ENCODE measurements around the gene MOV10. TPM values are rescaled to one million over a fixed set of nuclear protein-coding genes. Genes with fewer than 3 reads are reported as not detected.

MOV10 gene
- total and polyA plus RNA-seq, 2 of the 8 experiments (the other 6 are each of a cell fraction or from before 2014, with no cell fraction given), result 57.3 to 109 TPM

- Histone ChIP-seq H3K14ac (ENCODE audit: insufficient read length) (no peak overlapping the region), H3K4me2 (ENCODE audit: insufficient read depth in 1 of 2, low read depth in 2 of 2, low read length in 2 of 2) (peak overlapping the region; percentile 15 to 90), H2AK5ac (ENCODE audit: low read depth, low read length) (no peak overlapping the region), H2BK120ac (replicated peaks; ENCODE audit: low read depth, low read length) (no peak overlapping the region), H4K20me1 (replicated peaks in 1 of 2; ENCODE audit: control insufficient read depth in 1 of 2, insufficient read depth in 2 of 2, low read length in 2 of 2) (peaks cover 0 to 7% of the 10 kb centered on the region in 2 experiments), H3K36me3 (ENCODE audit: control insufficient read depth in 2 of 4, insufficient read depth in 4 of 4, low read length in 3 of 4) (peaks cover 0 to 5% (median 3%) of the 10 kb centered on the region in 4 experiments; a peak in 4 of 8 replicates), H3K79me1 (ENCODE audit: low read depth, low read length) (no peaks in the 10 kb centered on the region), H2AFZ (ENCODE audit: low read length) (0 out of 2 replicates have a peak overlapping the region, but pooled peaks have one; percentile 67), H3K79me2 (ENCODE audit: control insufficient read depth in 1 of 2, insufficient read depth in 2 of 2, low read length in 2 of 2) (no peaks in the 10 kb centered on the region), H2BK5ac (ENCODE audit: low read depth, low read length) (no peak overlapping the region), H3K56ac (replicated peaks; ENCODE audit: insufficient read length, low read depth, low read length) (no peak overlapping the region), H4K5ac (ENCODE audit: insufficient read length, low read depth, low read length) (peak overlapping the region; percentile 57), H3K18ac (ENCODE audit: extremely low read depth, low read length) (peak overlapping the region; percentile 85; the same call in 1 of the 2 replicates), H3K9ac (replicated peaks in 1 of 4; ENCODE audit: extremely low read depth in 1 of 4, low read depth in 3 of 4, low read length in 3 of 4) (peak overlapping the region in 1 of 4 experiments; percentile 13; a peak in 3 of 7 replicates), H3K27ac (ENCODE audit: low read depth, low read length) (no peak overlapping the region), H2BK12ac (ENCODE audit: low read depth, low read length) (no peak overlapping the region), H3K27me3 (replicated peaks in 1 of 4; ENCODE audit: control insufficient read depth in 3 of 4, extremely low read depth in 1 of 4, insufficient read depth in 3 of 4, low read length in 3 of 4) (peaks cover 0 to 10% (median 4%) of the 10 kb centered on the region in 4 experiments; a peak in 2 of 7 replicates), H3K4me3 (ENCODE audit: extremely low read depth in 1 of 4, insufficient read depth in 2 of 4, low read depth in 3 of 4, low read length in 4 of 4) (peak overlapping the region; percentile 39 to 78 (median 66)), H2BK20ac (ENCODE audit: low read length) (no peak overlapping the region), H3K23me2 (ENCODE audit: low read depth, low read length) (peaks cover 11% of the 10 kb centered on the region; the same call in 1 of the 2 replicates), H2BK15ac (ENCODE audit: low read length) (no peak overlapping the region), H4K8ac (ENCODE audit: extremely low read depth, insufficient read depth, low read length) (peak overlapping the region; percentile 64; the same call in 1 of the 2 replicates), H3K9me3 (ENCODE audit: insufficient read depth in 2 of 2, low read depth in 1 of 2, low read length in 1 of 2) (no peaks in the 10 kb centered on the region), H3K4ac (replicated peaks; ENCODE audit: insufficient read length, low read depth, low read length) (no peak overlapping the region), H3K4me1 (replicated peaks in 1 of 4; ENCODE audit: control insufficient read depth in 3 of 4, insufficient read depth in 4 of 4, low read length in 3 of 4) (peaks cover 10 to 37% (median 22%) of the 10 kb centered on the region in 4 experiments), H3K23ac (ENCODE audit: insufficient read length) (no peak overlapping the region), H4K91ac (replicated peaks; ENCODE audit: insufficient read length, low read length) (no peak overlapping the region)
- ChIA-PET POLR2A (ENCODE audit: partially characterized antibody) (interaction anchor here (0.6 to 1.7 kb wide), 4 partner anchors 33 to 242 kb away, joined by 3 to 17 read pairs (median 6); partner anchors contain the start of gene MOV10), CTCF (ENCODE audit: partially characterized antibody) (interaction anchor here (0.6 to 3.0 kb wide), 26 partner anchors 9 to 351 kb away, joined by 3 to 15 read pairs (median 4); partner anchors contain the start of gene MOV10)
- WGBS, 2 experiments (ENCODE audit: extremely low coverage in 1 of 2, insufficient coverage in 1 of 2, insufficient read length in 1 of 2, insufficient replicate concordance in 2 of 2, low coverage in 1 of 2, low lambda C conversion rate in 2 of 2, missing lambda C conversion rate in 1 of 2), result 7% methylated on average over 31 of the region's 42 CpGs; no CpG with 5 or more reads in 1 of the 2 experiments
- DNase-seq (ENCODE audit: low read depth in 1 of 2, low spot score in 2 of 2) (peak; percentile 74 to 94), FAIRE-seq (no peak)
- peak; percentile 91 for TF ChIP-seq CHD2 (IDR thresholded peaks at IDR 0.05; ENCODE audit: low read length)
- no peak for TF ChIP-seq BCL11A (IDR thresholded peaks at IDR 0.05; ENCODE audit: low read depth in 2 of 2, low read length in 2 of 2)
- peak; percentile 16 to 73; a peak in 1 of 4 replicates for TF ChIP-seq HDAC2 (IDR thresholded peaks at IDR 0.05; ENCODE audit: borderline replicate concordance in 1 of 2, low read depth in 2 of 2, low read length in 2 of 2)
- TF ChIP-seq GABPA (IDR thresholded peaks at IDR 0.05; ENCODE audit: borderline replicate concordance, insufficient read depth, low read length), result peak; percentile 64; the same call in 1 of the 2 replicates
- 0 out of 2 replicates have a peak, but pooled peaks have one; percentile 18 for TF ChIP-seq TBP (IDR thresholded peaks at IDR 0.05; ENCODE audit: low read depth, low read length)
- TF ChIP-seq SAP30 (IDR thresholded peaks at IDR 0.05; ENCODE audit: insufficient read depth, insufficient replicate concordance, low read length), result no peak
- peak; percentile 54 for TF ChIP-seq ASH2L (IDR thresholded peaks at IDR 0.05; ENCODE audit: low read length)
- TF ChIP-seq CTBP2 (IDR thresholded peaks at IDR 0.05; ENCODE audit: borderline replicate concordance, insufficient read depth, insufficient read length, low read length), result no peak
- peak; percentile 42; the same call in 1 of the 2 replicates for TF ChIP-seq YY1 (IDR thresholded peaks at IDR 0.05; ENCODE audit: low read depth, low read length)
- 0 out of 2 replicates have a peak, but pooled peaks have one; percentile 42 for TF ChIP-seq RBBP5 (IDR thresholded peaks at IDR 0.05; ENCODE audit: borderline replicate concordance, low read depth, low read length)
These were observed 33.0 kb downstream of the MOV10 start for GRCh38 chr1:112707221-112708001.
